K562 (cell line): ENCODE data around the gene PICK1. TPM values are rescaled to one million over a fixed set of nuclear protein-coding genes. Genes with fewer than 3 reads are reported as not detected.

Source experiments
- ATAC-seq: fragments of 200-7000 bp; cut with Tn5 transposase; 3 replicates; pipeline ENCODE4 v1.9.1; 2020; ENCODE audit warnings: moderate library complexity
- BruUV-seq: library from RNA; stranded (reverse); fragments of 400-500 nt; replicated peaks from 2 replicates; lab custom pipeline; 2021; lab: Mats Ljungman, UMichigan
- CTCF ChIA-PET: fragments of 300-600 bp; formaldehyde crosslinking; extraction: SDS; loops from one replicate; lab custom pipeline; 2021; ENCODE audit warnings: low intra/inter-chr PET ratio; lab: Yijun Ruan, JAX
- POLR2A ChIA-PET: fragments of 300-600, 350-650 bp; sonication (Branson Sonifier 250); formaldehyde crosslinking; extraction: SDS; loops from one replicate; lab custom pipeline; 2021; ENCODE audit warnings: antibody characterized with exemption, inconsistent platforms; lab: Yijun Ruan, JAX
- DNase-seq, 4 experiments: peaks; one replicate each; pipeline versions ENCODE4 v3.0.0 to v3.0.0-alpha.2; 2011 to 2018; ENCODE audit warnings: low spot score in 3 of 4, mixed read lengths in 3 of 4; ENCODE audit errors: extremely low read depth in 1 of 4
- FAIRE-seq: peaks from 2 replicates; lab custom pipeline; 2011; peaks lifted over from hg19 to GRCh38; lab: Jason Lieb, UNC
- H2AFZ ChIP-seq: 2 replicates; pipeline ENCODE4 v1.6.0; 2011; ENCODE audit warnings: low read depth, low read length, control low read depth, inconsistent platforms
- H3K27ac ChIP-seq: fragments of 200-600 bp; 3 replicates; pipeline ENCODE4 v1.8.0; 2011; ENCODE audit warnings: low read depth, mild to moderate bottlenecking, control low read depth, inconsistent platforms, low read length, moderate library complexity, mixed read lengths; ENCODE audit errors: extremely low read depth
- H3K27me3 ChIP-seq, 2 experiments: fragments of 300-600 bp in 1 of 2; 2 replicates in 1 of 2; 3 replicates in 1 of 2; pipeline versions ENCODE4 v1.6.0 to v1.8.0; 2011; ENCODE audit warnings: inconsistent platforms in 2 of 2, low read length in 2 of 2, mild to moderate bottlenecking in 1 of 2, mixed read lengths in 1 of 2, moderate library complexity in 1 of 2; ENCODE audit not compliant: control insufficient read depth in 2 of 2, insufficient read depth in 2 of 2
- H3K36me3 ChIP-seq: fragments of 300-600 bp; 3 replicates; pipeline ENCODE4 v1.8.0; 2011; ENCODE audit warnings: mild to moderate bottlenecking, low read length, inconsistent platforms; ENCODE audit not compliant: control insufficient read depth, insufficient read depth
- H3K4me1 ChIP-seq, 2 experiments: fragments of 200-600 bp in 1 of 2; replicated peaks in 1 of 2; 2 replicates in 1 of 2; 3 replicates in 1 of 2; pipeline versions ENCODE4 v1.5.1 to v1.8.0; 2011; ENCODE audit warnings: inconsistent platforms in 2 of 2, low read length in 2 of 2, mild to moderate bottlenecking in 1 of 2, mixed read lengths in 1 of 2, moderate library complexity in 1 of 2; ENCODE audit not compliant: control insufficient read depth in 2 of 2, insufficient read depth in 2 of 2
- H3K4me2 ChIP-seq: 2 replicates; pipeline ENCODE4 v1.6.1; 2011; ENCODE audit warnings: low read length, control low read depth, inconsistent platforms, mixed read lengths; ENCODE audit not compliant: insufficient read depth
- H3K4me3 ChIP-seq: fragments of 200-600 bp; sonication (generic), shearing (Covaris generic); 2 replicates; pipeline ENCODE4 v1.5.1; 2016; ENCODE audit warnings: control low read depth, inconsistent platforms
- H3K79me2 ChIP-seq: fragments of 200-600 bp; 3 replicates; pipeline ENCODE4 v1.8.0; 2011; ENCODE audit warnings: low read length, inconsistent platforms; ENCODE audit not compliant: control insufficient read depth, insufficient read depth
- H3K9ac ChIP-seq, 2 experiments: 2 replicates each; pipeline versions ENCODE4 v1.6.0 to v1.6.1; 2011; ENCODE audit warnings: low read depth in 2 of 2, low read length in 2 of 2, control low read depth in 1 of 2, inconsistent platforms in 1 of 2, mild to moderate bottlenecking in 1 of 2, mixed read lengths in 1 of 2; ENCODE audit not compliant: insufficient read depth in 1 of 2
- H3K9me1 ChIP-seq: one replicate; pipeline ENCODE4 v1.6.0; 2011; ENCODE audit warnings: inconsistent platforms, mild to moderate bottlenecking, low read length, moderate library complexity; ENCODE audit not compliant: control insufficient read depth, insufficient read depth
- H3K9me3 ChIP-seq: replicated peaks from 2 replicates; pipeline ENCODE4 v1.5.1; 2011; ENCODE audit warnings: low read depth, low read length, inconsistent platforms; ENCODE audit not compliant: control insufficient read depth, insufficient read depth
- H4K20me1 ChIP-seq: replicated peaks from 2 replicates; pipeline ENCODE4 v1.6.1; 2011; ENCODE audit warnings: low read length, inconsistent platforms, mixed read lengths; ENCODE audit not compliant: control insufficient read depth, insufficient read depth
- ASH1L ChIP-seq: fragments of 450-650 bp; IDR thresholded peaks from 2 replicates; pipeline ENCODE4 v1.6.1; 2018; ENCODE audit warnings: borderline replicate concordance, mild to moderate bottlenecking, low read depth; ENCODE audit not compliant: partially characterized antibody
- CHCHD3 ChIP-seq: fragments of 250-450 bp; sonication (Bioruptor Pico); IDR thresholded peaks from 2 replicates; pipeline ENCODE4 v2.1.2; 2022; ENCODE audit warnings: mild to moderate bottlenecking
- DIDO1 ChIP-seq: fragments of 450-650 bp; IDR thresholded peaks from 2 replicates; pipeline ENCODE4 v1.6.1; 2016; ENCODE audit warnings: low read depth, missing biosample characterization, missing genetic modification characterization
- ERF ChIP-seq: fragments of 450-650 bp; formaldehyde crosslinking; IDR thresholded peaks from 2 replicates; pipeline ENCODE4 v1.4.0; 2020; ENCODE audit warnings: mild to moderate bottlenecking, mixed read lengths
- FIP1L1 ChIP-seq: fragments of 200-400 bp; formaldehyde crosslinking; IDR thresholded peaks from 2 replicates; pipeline ENCODE4 v1.6.1; 2018; ENCODE audit warnings: mild to moderate bottlenecking, low read depth, low read length; ENCODE audit not compliant: poor library complexity, severe bottlenecking
- KLF16 ChIP-seq: IDR thresholded peaks from 2 replicates; pipeline ENCODE4 v1.6.1; 2016; ENCODE audit warnings: antibody characterized with exemption
- MCM3 ChIP-seq: fragments of 450-650 bp; IDR thresholded peaks from 2 replicates; pipeline ENCODE4 v1.6.1; 2016
- MTA3 ChIP-seq: fragments of 450-650 bp; formaldehyde crosslinking; IDR thresholded peaks from 2 replicates; pipeline ENCODE4 v1.6.1; 2017; ENCODE audit warnings: mild to moderate bottlenecking, borderline replicate concordance
- NONO ChIP-seq, 2 experiments: fragments of 200-400 bp in 1 of 2; fragments of 450-650 bp in 1 of 2; formaldehyde crosslinking in 1 of 2; IDR thresholded peaks; 2 replicates each; pipeline ENCODE4 v1.6.1; 2017; ENCODE audit warnings: low read depth in 2 of 2, mild to moderate bottlenecking in 2 of 2, moderate library complexity in 2 of 2, low read length in 1 of 2
- PPARD ChIP-seq: fragments of 250-450 bp; sonication (Bioruptor Pico); IDR thresholded peaks from 2 replicates; pipeline ENCODE4 v1.8.0; 2022; ENCODE audit warnings: inconsistent platforms, mild to moderate bottlenecking, moderate library complexity
- ZNF23 ChIP-seq: fragments of 250-450 bp; sonication (Bioruptor Pico); IDR thresholded peaks from 2 replicates; pipeline ENCODE4 v1.4.0; 2020; ENCODE audit warnings: mild to moderate bottlenecking
- ZNF695 ChIP-seq: fragments of 450-650 bp; formaldehyde crosslinking; IDR thresholded peaks from 2 replicates; pipeline ENCODE4 v1.4.0; 2020; ENCODE audit warnings: mild to moderate bottlenecking, moderate library complexity
- WGBS: fragments of 100-300 bp; shearing (Covaris generic); methylation state at CpG from one replicate; pipeline ENCODE4 v1.1.6; 2016; ENCODE audit warnings: low coverage, mixed read lengths; ENCODE audit not compliant: insufficient coverage; ENCODE audit errors: missing lambda C conversion rate; 5-methylcytosine and 5-hydroxymethylcytosine counted together
- in situ Hi-C: fragments of 300-500 bp; cut with MboI; formaldehyde crosslinking; loops from 4 replicates; pipeline ENCODE4 v1.15.0; 2018; ENCODE audit warnings: inconsistent platforms, mixed read lengths
- intact Hi-C: fragments of 100-400 bp; cut with micrococcal nuclease; formaldehyde crosslinking; loops from 2 replicates; pipeline ENCODE4 v1.14.2; 2022
- polyA plus RNA-seq, 8 experiments: library from polyadenylated mRNA; depleted of rRNA in 4 of 8; stranded (reverse) in 5 of 8; unstranded in 3 of 8; fragments of >200 nt; fragmentation: Nextera tagmentation in 2 of 8; fragmentation: Illumina TruSeq in 1 of 8; extraction: Ambion mirVana in 2 of 8; extraction: Trizol in 1 of 8; gene quantifications; 2 replicates each; pipeline versions ENCODE4 v1.2.1 to v1.2.3, GENCODE V29; 2011 to 2014; ENCODE audit warnings: inconsistent platforms in 1 of 8, missing spikeins in 1 of 8
- total RNA-seq, 7 experiments: library from RNA; depleted of rRNA in 6 of 7; stranded (reverse); fragments of >200 nt in 6 of 7; fragmentation: Illumina TruSeq in 2 of 7; extraction: Trizol in 2 of 7; gene quantifications; 2 replicates each; pipeline versions ENCODE4 v1.2.1 to v1.2.3, GENCODE V29; 2011 to 2021; ENCODE audit warnings: low replicate concordance in 1 of 7
- TF ChIP-seq, protein P1 (sequence below): sonication (generic); formaldehyde crosslinking; IDR thresholded peaks from 2 replicates; pipeline ENCODE4 v1.8.0; 2022; ENCODE audit warnings: missing genetic modification reagents, mild to moderate bottlenecking, borderline replicate concordance
- TF ChIP-seq, protein P2 (sequence below): fragments of 250-450 bp; sonication (Bioruptor Pico); IDR thresholded peaks from 2 replicates; pipeline ENCODE4 v1.6.1; 2021; ENCODE audit warnings: mild to moderate bottlenecking
- TF ChIP-seq, protein P3 (sequence below), 2 experiments: IDR thresholded peaks in 1 of 2; conservative IDR thresholded peaks in 1 of 2; 2 replicates each; pipeline ENCODE4 v1.6.1; 2016; ENCODE audit warnings: low read depth in 2 of 2, mild to moderate bottlenecking in 1 of 2, missing compliant biosample characterization in 1 of 2, missing genetic modification characterization in 1 of 2, moderate library complexity in 1 of 2

PICK1 gene
- total and polyA plus RNA-seq, 9 of the 15 experiments (the other 6 are each of a cell fraction or from before 2014, with no cell fraction given): 0.06 to 11.0 (median 7.9) TPM; not detected in 1

DNA sequence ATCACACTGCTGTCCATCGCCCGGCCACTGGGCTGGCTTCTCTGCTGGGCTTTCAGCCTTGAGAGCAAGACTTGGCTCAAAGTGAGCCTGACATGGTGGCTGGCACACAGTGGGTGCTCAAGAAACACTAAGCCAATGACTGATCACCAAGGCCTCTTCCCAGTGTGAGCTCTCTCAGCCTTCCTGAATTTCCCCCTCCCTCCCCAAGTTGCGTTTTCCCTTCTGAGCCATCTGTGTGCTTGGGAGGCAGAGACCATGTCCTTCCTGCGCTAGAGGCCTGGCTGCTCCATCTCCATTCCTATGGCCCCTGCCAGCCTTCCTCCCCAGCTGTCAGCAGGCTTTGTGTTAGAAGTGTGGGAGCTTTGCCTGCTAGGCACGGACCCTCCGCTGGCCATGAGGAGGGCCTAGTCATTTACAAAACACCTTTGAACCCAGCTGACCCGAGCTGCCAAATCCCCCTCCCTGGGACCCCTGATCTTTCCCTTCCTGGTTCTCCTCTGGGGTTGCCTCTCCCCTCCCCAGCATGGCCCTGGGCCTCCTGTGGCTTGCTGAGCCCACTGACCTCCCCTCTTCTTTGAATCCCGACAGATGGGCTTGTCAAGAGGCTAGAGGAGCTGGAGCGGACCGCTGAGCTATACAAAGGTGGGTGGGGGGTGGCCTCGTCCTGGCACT lies 13.2 kb downstream of the PICK1 start:
- ChIA-PET POLR2A (interaction anchor here (0.7 to 0.8 kb wide), 2 partner anchors 15 to 131 kb away, joined by 3 to 5 read pairs; partner anchors contain the start of gene MAFF), CTCF (no interaction called here)
- Histone ChIP-seq H3K27ac (no peak overlapping the region), H3K4me1 (peaks cover 0 to 23% of the 10 kb centered on the region in 2 experiments; a peak in 2 of 5 replicates), H3K4me3 (no peak overlapping the region), H4K20me1 (no peaks in the 10 kb centered on the region), H3K36me3 (no peaks in the 10 kb centered on the region), H3K9me1 (no peaks in the 10 kb centered on the region), H3K9ac (no peak overlapping the region), H2AFZ (no peak overlapping the region), H3K9me3 (no peaks in the 10 kb centered on the region), H3K27me3 (no peaks in the 10 kb centered on the region), H3K4me2 (no peak overlapping the region), H3K79me2 (no peaks in the 10 kb centered on the region)
- in situ Hi-C loops (loop anchor here (25.0 kb wide), 2 partner anchors 517 to 942 kb away; partner anchors contain the start of genes APOBEC3C and APOBEC3D), intact Hi-C loops (no loop called here)
- FAIRE-seq: no peak
- DNase-seq: no peak
- no TSS peak for BruUV-seq
- ATAC-seq: no peak
- 66% methylated on average over 7 of the region's 11 CpGs for WGBS
- TF ChIP-seq FIP1L1 (no peak), ERF (CRISPR knock-in tag) (no peak), NONO (IDR thresholded peaks at IDR 0.05; ENCODE audit: low read depth in 2 of 2, low read length in 1 of 2) (no peak), KLF16 (no peak), DIDO1 (tag) (no peak), MTA3 (no peak), ASH1L (no peak), MCM3 (no peak), CHCHD3 (no peak), ZNF23 (CRISPR knock-in tag) (no peak), PPARD (CRISPR knock-in tag) (no peak), ZNF695 (CRISPR knock-in tag) (no peak)
- TF ChIP-seq, protein P1, sequence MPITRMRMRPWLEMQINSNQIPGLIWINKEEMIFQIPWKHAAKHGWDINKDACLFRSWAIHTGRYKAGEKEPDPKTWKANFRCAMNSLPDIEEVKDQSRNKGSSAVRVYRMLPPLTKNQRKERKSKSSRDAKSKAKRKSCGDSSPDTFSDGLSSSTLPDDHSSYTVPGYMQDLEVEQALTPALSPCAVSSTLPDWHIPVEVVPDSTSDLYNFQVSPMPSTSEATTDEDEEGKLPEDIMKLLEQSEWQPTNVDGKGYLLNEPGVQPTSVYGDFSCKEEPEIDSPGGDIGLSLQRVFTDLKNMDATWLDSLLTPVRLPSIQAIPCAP (CRISPR knock-in tag): no peak
- TF ChIP-seq, protein P2, sequence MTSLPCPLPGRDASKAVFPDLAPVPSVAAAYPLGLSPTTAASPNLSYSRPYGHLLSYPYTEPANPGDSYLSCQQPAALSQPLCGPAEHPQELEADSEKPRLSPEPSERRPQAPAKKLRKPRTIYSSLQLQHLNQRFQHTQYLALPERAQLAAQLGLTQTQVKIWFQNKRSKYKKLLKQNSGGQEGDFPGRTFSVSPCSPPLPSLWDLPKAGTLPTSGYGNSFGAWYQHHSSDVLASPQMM (CRISPR knock-in tag): no peak
- TF ChIP-seq, protein P3, sequence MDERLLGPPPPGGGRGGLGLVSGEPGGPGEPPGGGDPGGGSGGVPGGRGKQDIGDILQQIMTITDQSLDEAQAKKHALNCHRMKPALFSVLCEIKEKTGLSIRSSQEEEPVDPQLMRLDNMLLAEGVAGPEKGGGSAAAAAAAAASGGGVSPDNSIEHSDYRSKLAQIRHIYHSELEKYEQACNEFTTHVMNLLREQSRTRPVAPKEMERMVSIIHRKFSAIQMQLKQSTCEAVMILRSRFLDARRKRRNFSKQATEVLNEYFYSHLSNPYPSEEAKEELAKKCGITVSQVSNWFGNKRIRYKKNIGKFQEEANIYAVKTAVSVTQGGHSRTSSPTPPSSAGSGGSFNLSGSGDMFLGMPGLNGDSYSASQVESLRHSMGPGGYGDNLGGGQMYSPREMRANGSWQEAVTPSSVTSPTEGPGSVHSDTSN (CRISPR knock-in tag; IDR thresholded peaks at IDR 0.05; ENCODE audit: low read depth): no peak
- TF ChIP-seq, protein P3 (tag; conservative IDR thresholded peaks at IDR 0.05; ENCODE audit: low read depth): no peak
